Raji (cell line): Measurements from ENCODE around the gene MVP.

Experiments
- POLR2A ChIP-seq: IDR thresholded peaks from 2 replicates; pipeline ENCODE4 v1.6.1; 2011; ENCODE audit warnings: low read depth, low read length, control low read depth; ENCODE audit not compliant: insufficient read depth

The MVP gene

GRCh38 chr16:29811896-29812665 lies 8.2 kb upstream of the MVP start, which contains the start of gene PRRT2:
Gene PRRT2 (plus strand): TSS chr16:29812193. CDS start chr16:29813055, 862 bp downstream.
- no peak for TF ChIP-seq POLR2A

GRCh38 chr16:29812754-29813643 lies 7.3 kb upstream of the MVP start:
- no peak for TF ChIP-seq POLR2A

GRCh38 chr16:29813644-29814562 lies 6.4 kb upstream of the MVP start:
- TF ChIP-seq POLR2A: no peak

GRCh38 chr16:29814592-29814991 lies 5.7 kb upstream of the MVP start:
- no peak for TF ChIP-seq POLR2A

- TF ChIP-seq POLR2A: no peak
Measured at GRCh38 chr16:29815032-29815721, 5.1 kb upstream of the MVP start.

- peak; percentile 93 for TF ChIP-seq POLR2A
Measured at GRCh38 chr16:29815793-29816693, 4.2 kb upstream of the MVP start, which contains the start of gene PAGR1. Gene PAGR1 (plus strand): TSS chr16:29816152. CDS start chr16:29816526, 374 bp downstream.

GRCh38 chr16:29816694-29817441 lies 3.4 kb upstream of the MVP start:
- TF ChIP-seq POLR2A: no peak

- no peak for TF ChIP-seq POLR2A
Measured at GRCh38 chr16:29818082-29818481, 2.2 kb upstream of the MVP start.

GRCh38 chr16:29819506-29819905 lies 756 bp upstream of the MVP start:
- TF ChIP-seq POLR2A: 0 out of 2 replicates have a peak, but pooled peaks have one; percentile 4

GRCh38 chr16:29820730-29821642 lies 724 bp downstream of the MVP start:
- TF ChIP-seq POLR2A: peak; percentile 59

- no peak for TF ChIP-seq POLR2A
Measured at GRCh38 chr16:29821643-29822115, 1.4 kb downstream of the MVP start.
